Measurements from ENCODE around the gene TAC3. TPM values are rescaled to one million over a fixed set of nuclear protein-coding genes. Genes with fewer than 3 reads are reported as not detected.
"Not testable (repeated sequence)": the region's sequence is repeated elsewhere in the genome, so short reads cannot be mapped to it uniquely, and the experiment has no call there.

TAC3 gene
- total and polyA plus RNA-seq, 2 donors from 2014 or later = not detected

DNA sequence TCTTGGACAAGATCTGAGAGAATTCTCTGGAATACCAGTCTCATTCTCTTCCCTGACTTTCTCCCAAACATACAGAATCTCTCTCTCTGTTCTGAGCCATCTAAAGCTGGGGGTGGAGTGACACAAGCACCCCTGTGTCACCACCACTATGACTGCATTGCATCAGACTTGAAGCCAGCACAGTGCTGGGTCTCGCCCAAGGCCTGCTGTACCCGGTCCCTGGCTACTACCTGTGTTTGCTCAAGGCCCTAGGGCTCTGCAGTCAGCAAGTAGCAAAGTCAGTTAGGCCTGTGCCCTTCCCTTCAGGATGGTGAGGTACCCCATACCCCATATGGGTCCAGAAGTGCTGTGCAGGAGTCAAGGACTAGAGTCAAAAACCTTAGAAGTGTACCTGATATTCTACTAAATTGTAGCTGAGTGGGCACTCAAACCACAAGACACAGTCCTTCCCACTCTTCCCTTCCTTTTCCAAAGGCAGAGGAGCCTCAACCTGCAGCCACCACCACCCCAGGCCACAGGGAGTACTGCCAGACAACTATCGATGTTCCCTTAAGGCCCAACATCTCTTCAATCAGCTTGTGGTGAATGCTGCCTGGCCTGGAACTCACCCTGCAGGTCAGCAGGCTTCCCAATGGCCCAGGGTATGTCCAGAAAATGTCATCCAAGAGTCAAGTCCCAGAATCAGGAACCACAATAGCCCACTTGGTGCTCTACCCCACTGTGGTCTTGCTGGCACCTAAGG, 37.8 kb downstream of the TAC3 start:
- Histone ChIP-seq H3K4me1 (ENCODE audit: control insufficient read depth in 2 of 3, insufficient read depth in 2 of 3, low read depth in 1 of 3, low read length in 3 of 3) (no peaks in the 10 kb centered on the region), H3K4me3 (ENCODE audit: low read length in 3 of 3) (no peak overlapping the region), H3K27ac (ENCODE audit: low read depth in 2 of 2, low read length in 2 of 2) (no peak overlapping the region), H3K27me3 (ENCODE audit: control insufficient read depth, insufficient read depth, low read length) (no peaks in the 10 kb centered on the region), H3K9me3 (ENCODE audit: control insufficient read depth in 2 of 3, insufficient read depth in 1 of 3, low read length in 3 of 3) (no peaks in the 10 kb centered on the region), H3K9ac (ENCODE audit: low read length in 3 of 3) (no peak overlapping the region), H3K36me3 (ENCODE audit: control insufficient read depth in 2 of 3, insufficient read depth in 3 of 3, low read length in 3 of 3) (no peaks in the 10 kb centered on the region)
- FAIRE-seq (no peak), DNase-seq (no peak)
- TF ChIP-seq, protein P1, sequence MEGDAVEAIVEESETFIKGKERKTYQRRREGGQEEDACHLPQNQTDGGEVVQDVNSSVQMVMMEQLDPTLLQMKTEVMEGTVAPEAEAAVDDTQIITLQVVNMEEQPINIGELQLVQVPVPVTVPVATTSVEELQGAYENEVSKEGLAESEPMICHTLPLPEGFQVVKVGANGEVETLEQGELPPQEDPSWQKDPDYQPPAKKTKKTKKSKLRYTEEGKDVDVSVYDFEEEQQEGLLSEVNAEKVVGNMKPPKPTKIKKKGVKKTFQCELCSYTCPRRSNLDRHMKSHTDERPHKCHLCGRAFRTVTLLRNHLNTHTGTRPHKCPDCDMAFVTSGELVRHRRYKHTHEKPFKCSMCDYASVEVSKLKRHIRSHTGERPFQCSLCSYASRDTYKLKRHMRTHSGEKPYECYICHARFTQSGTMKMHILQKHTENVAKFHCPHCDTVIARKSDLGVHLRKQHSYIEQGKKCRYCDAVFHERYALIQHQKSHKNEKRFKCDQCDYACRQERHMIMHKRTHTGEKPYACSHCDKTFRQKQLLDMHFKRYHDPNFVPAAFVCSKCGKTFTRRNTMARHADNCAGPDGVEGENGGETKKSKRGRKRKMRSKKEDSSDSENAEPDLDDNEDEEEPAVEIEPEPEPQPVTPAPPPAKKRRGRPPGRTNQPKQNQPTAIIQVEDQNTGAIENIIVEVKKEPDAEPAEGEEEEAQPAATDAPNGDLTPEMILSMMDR (IDR thresholded peaks at IDR 0.05; ENCODE audit: borderline replicate concordance, extremely low read depth, insufficient read depth) = no peak
- intact Hi-C loops (cut with DNase I) = no loop called here

DNA sequence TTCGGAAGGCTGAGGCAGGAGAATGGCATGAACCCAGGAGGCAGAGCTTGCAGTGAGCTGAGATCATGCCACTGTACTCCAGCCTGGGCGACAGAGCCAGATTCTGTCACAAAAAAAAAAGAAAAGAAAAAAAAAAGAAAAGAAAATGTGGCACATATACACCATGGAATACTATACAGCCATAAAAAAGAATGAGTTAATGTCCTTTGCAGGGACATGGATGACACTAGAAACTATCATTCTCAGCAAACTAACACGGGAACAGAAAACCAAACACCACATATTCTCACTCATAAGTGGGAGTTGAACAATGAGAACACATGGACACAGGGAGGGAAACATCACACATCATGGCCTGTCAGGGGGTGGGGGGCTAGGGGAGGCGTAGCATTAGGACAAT, 39.0 kb downstream of the TAC3 start:
- H3K9me3 ChIP-seq (ENCODE audit: control insufficient read depth in 2 of 3, insufficient read depth in 1 of 3, low read length in 3 of 3); H3K9ac ChIP-seq (ENCODE audit: low read length in 3 of 3); H3K4me1 ChIP-seq (ENCODE audit: control insufficient read depth in 2 of 3, insufficient read depth in 2 of 3, low read depth in 1 of 3, low read length in 3 of 3); H3K27ac ChIP-seq (ENCODE audit: low read depth in 2 of 2, low read length in 2 of 2); DNase-seq; H3K27me3 ChIP-seq (ENCODE audit: control insufficient read depth, insufficient read depth, low read length); FAIRE-seq; intact Hi-C loops (cut with DNase I); H3K4me3 ChIP-seq (ENCODE audit: low read length in 3 of 3); H3K36me3 ChIP-seq (ENCODE audit: control insufficient read depth in 2 of 3, insufficient read depth in 3 of 3, low read length in 3 of 3): not testable (repeated sequence)

DNA sequence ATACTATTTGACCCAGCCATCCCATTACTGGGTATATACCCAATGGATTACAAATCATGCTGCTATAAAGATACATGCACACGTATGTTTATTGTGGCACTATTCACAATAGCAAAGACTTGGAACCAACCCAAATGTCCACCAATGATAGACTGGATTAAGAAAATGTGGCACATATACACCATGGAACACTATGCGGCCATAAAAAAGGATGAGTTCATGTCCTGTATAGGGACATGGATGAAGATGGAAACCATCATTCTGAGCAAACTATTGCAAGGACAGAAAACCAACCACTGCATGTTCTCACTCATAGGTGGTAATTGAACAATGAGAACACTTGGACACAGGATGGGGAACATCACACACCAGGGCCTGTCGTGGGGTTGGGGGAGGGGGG, 42.1 kb downstream of the TAC3 start:
- not testable (repeated sequence) for H3K9me3 ChIP-seq (ENCODE audit: control insufficient read depth in 2 of 3, insufficient read depth in 1 of 3, low read length in 3 of 3); FAIRE-seq; H3K27ac ChIP-seq (ENCODE audit: low read depth in 2 of 2, low read length in 2 of 2)

DNA sequence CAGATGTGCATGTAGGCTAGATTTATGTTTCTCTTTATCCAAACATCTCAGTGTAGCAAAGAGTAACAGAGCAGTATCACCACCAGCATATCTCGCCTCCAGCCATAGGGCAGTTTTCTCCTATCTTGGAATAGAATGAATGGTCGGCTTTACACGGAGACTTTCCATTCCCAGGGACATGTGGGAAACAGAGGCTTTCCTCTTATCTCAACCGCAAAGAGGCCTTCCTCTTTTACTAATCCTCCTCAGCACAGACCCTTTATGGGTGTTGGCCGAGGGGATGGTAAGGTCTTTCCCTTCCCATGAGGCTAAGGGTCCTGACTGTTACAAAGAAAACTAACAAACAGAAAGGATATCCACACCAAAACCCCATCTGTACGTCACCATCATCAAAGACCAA, 47.4 kb downstream of the TAC3 start:
- not testable (repeated sequence) for H3K9ac ChIP-seq (ENCODE audit: low read length in 3 of 3); FAIRE-seq; DNase-seq

More for the DNA sequence above, 42.1 kb downstream of the TAC3 start:
- DNase-seq; H3K4me1 ChIP-seq (ENCODE audit: control insufficient read depth in 2 of 3, insufficient read depth in 2 of 3, low read depth in 1 of 3, low read length in 3 of 3); intact Hi-C loops (cut with DNase I); H3K4me3 ChIP-seq (ENCODE audit: low read length in 3 of 3); H3K9ac ChIP-seq (ENCODE audit: low read length in 3 of 3); H3K27me3 ChIP-seq (ENCODE audit: control insufficient read depth, insufficient read depth, low read length); H3K36me3 ChIP-seq (ENCODE audit: control insufficient read depth in 2 of 3, insufficient read depth in 3 of 3, low read length in 3 of 3): not testable (repeated sequence)

DNA sequence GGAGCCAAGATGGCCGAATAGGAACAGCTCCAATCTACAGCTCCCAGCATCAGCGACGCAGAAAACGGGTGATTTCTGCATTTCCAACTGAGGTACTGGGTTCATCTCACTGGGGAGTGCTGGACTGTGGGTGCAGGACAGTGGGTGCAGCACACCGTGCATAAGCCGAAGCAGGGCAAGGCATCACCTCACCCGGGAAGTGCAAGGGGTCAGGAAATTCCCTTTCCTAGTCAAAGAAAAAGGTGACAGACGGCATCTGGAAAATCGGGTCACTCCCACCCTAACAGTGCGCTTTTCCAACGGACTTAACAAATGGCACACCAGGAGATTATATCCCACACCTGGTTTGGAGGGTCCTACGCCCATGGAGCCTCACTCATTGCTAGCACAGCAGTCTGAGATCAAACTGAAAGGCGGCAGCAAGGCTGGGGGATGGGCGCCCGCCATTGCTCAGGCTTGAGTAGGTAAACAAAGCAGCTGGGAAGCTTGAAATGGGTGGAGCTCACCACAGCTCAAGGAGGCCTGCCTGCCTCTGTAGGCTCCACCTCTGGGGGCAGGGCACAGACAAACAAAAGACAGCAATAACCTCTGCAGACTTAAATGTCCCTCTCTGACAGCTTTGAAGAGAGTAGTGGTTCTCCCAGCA, 50.2 kb downstream of the TAC3 start:
- H3K27me3 ChIP-seq (ENCODE audit: control insufficient read depth, insufficient read depth, low read length); H3K9ac ChIP-seq (ENCODE audit: low read length in 3 of 3); H3K4me1 ChIP-seq (ENCODE audit: control insufficient read depth in 2 of 3, insufficient read depth in 2 of 3, low read depth in 1 of 3, low read length in 3 of 3); H3K9me3 ChIP-seq (ENCODE audit: control insufficient read depth in 2 of 3, insufficient read depth in 1 of 3, low read length in 3 of 3); FAIRE-seq; H3K4me3 ChIP-seq (ENCODE audit: low read length in 3 of 3); H3K27ac ChIP-seq (ENCODE audit: low read depth in 2 of 2, low read length in 2 of 2); DNase-seq; H3K36me3 ChIP-seq (ENCODE audit: control insufficient read depth in 2 of 3, insufficient read depth in 3 of 3, low read length in 3 of 3); intact Hi-C loops (cut with DNase I): not testable (repeated sequence)

More for the DNA sequence above, 47.4 kb downstream of the TAC3 start:
- H3K27me3 ChIP-seq (ENCODE audit: control insufficient read depth, insufficient read depth, low read length); H3K9me3 ChIP-seq (ENCODE audit: control insufficient read depth in 2 of 3, insufficient read depth in 1 of 3, low read length in 3 of 3); intact Hi-C loops (cut with DNase I); H3K27ac ChIP-seq (ENCODE audit: low read depth in 2 of 2, low read length in 2 of 2); H3K4me3 ChIP-seq (ENCODE audit: low read length in 3 of 3); H3K36me3 ChIP-seq (ENCODE audit: control insufficient read depth in 2 of 3, insufficient read depth in 3 of 3, low read length in 3 of 3); H3K4me1 ChIP-seq (ENCODE audit: control insufficient read depth in 2 of 3, insufficient read depth in 2 of 3, low read depth in 1 of 3, low read length in 3 of 3): not testable (repeated sequence)

DNA sequence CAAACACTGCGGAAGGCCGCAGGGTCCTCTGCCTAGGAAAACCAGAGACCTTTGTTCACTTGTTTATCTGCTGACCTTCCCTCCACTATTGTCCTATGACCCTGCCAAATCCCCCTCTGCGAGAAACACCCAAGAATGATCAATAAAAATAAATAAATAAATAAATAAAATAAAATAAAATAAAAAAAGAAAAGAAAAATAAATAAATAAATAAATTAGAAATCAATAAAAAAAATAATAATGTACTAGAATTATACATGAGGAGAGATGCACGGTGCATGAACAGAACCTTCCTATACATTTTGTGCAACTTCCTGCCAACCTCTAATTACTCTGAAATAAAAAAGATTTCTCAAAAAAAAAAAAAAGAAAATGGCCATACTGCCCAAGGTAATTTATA, 51.2 kb downstream of the TAC3 start:
- H3K36me3 ChIP-seq (ENCODE audit: control insufficient read depth in 2 of 3, insufficient read depth in 3 of 3, low read length in 3 of 3); H3K27ac ChIP-seq (ENCODE audit: low read depth in 2 of 2, low read length in 2 of 2); H3K9me3 ChIP-seq (ENCODE audit: control insufficient read depth in 2 of 3, insufficient read depth in 1 of 3, low read length in 3 of 3); DNase-seq; H3K4me1 ChIP-seq (ENCODE audit: control insufficient read depth in 2 of 3, insufficient read depth in 2 of 3, low read depth in 1 of 3, low read length in 3 of 3); H3K27me3 ChIP-seq (ENCODE audit: control insufficient read depth, insufficient read depth, low read length); intact Hi-C loops (cut with DNase I); H3K9ac ChIP-seq (ENCODE audit: low read length in 3 of 3); FAIRE-seq; H3K4me3 ChIP-seq (ENCODE audit: low read length in 3 of 3): not testable (repeated sequence)

DNA sequence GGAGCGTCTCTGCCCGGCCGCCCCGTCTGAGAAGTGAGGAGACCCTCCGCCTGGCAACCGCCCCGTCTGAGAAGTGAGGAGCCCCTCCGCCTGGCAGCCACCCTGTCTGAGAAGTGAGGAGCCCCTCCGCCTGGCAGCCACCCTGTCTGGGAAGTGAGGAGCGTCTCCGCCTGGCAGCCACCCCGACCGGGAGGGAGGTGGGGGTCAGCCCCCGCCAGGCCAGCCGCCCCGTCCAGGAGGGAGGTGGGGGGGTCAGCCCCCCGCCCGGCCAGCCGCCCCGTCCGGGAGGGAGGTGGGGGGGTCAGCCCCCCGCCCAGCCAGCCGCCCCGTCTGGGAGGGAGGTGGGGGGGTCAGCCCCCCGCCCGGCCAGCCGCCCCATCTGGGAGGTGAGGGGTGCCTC, 52.8 kb downstream of the TAC3 start:
- H3K27ac ChIP-seq (ENCODE audit: low read depth in 2 of 2, low read length in 2 of 2); H3K9ac ChIP-seq (ENCODE audit: low read length in 3 of 3); H3K9me3 ChIP-seq (ENCODE audit: control insufficient read depth in 2 of 3, insufficient read depth in 1 of 3, low read length in 3 of 3); H3K4me3 ChIP-seq (ENCODE audit: low read length in 3 of 3); H3K36me3 ChIP-seq (ENCODE audit: control insufficient read depth in 2 of 3, insufficient read depth in 3 of 3, low read length in 3 of 3); H3K27me3 ChIP-seq (ENCODE audit: control insufficient read depth, insufficient read depth, low read length); DNase-seq; FAIRE-seq; H3K4me1 ChIP-seq (ENCODE audit: control insufficient read depth in 2 of 3, insufficient read depth in 2 of 3, low read depth in 1 of 3, low read length in 3 of 3); intact Hi-C loops (cut with DNase I): not testable (repeated sequence)

All from kidney (tissue), 14 donors.